Loucy (cell line): ENCODE results near the gene MAN2A1.

Experiments
- H2AFZ ChIP-seq: fragments of 200-600 bp; sonication (generic); 2 replicates; pipeline ENCODE4 v1.6.0; 2016; ENCODE audit warnings: antibody characterized with exemption, mild to moderate bottlenecking, low read length, moderate library complexity
- H3F3A ChIP-seq: fragments of 200-600 bp; 2 replicates; pipeline ENCODE4 v1.6.0; 2016; ENCODE audit warnings: antibody characterized with exemption, low read depth, mild to moderate bottlenecking
- H3K27me3 ChIP-seq: fragments of 200-600 bp; sonication (generic); 2 replicates; pipeline ENCODE4 v1.6.1; 2014; ENCODE audit warnings: low read length, mild to moderate bottlenecking; ENCODE audit not compliant: insufficient read depth, poor library complexity, severe bottlenecking
- H3K36me3 ChIP-seq: fragments of 200-600 bp; sonication (generic); 2 replicates; pipeline ENCODE4 v1.6.1; 2016; ENCODE audit warnings: low read length; ENCODE audit not compliant: insufficient read depth
- H3K4me1 ChIP-seq: fragments of 200-600 bp; sonication (generic); 2 replicates; pipeline ENCODE4 v1.5.1; 2014; ENCODE audit warnings: low read length, mild to moderate bottlenecking; ENCODE audit not compliant: insufficient read depth, poor library complexity, severe bottlenecking
- H3K4me2 ChIP-seq: fragments of 200-600 bp; sonication (generic); 2 replicates; pipeline ENCODE4 v1.6.0; 2014; ENCODE audit warnings: antibody characterized with exemption, low read length, low read depth, mild to moderate bottlenecking; ENCODE audit not compliant: poor library complexity, severe bottlenecking
- H3K4me3 ChIP-seq: fragments of 200-600 bp; sonication (generic); 2 replicates; pipeline ENCODE4 v1.5.1; 2014; ENCODE audit warnings: low read length, mild to moderate bottlenecking, mixed read lengths; ENCODE audit not compliant: poor library complexity, severe bottlenecking
- H3K79me2 ChIP-seq: fragments of 200-600 bp; sonication (generic); 2 replicates; pipeline ENCODE4 v1.6.1; 2014; ENCODE audit warnings: low read length; ENCODE audit not compliant: insufficient read depth
- H3K9ac ChIP-seq: fragments of 200-600 bp; sonication (generic); 2 replicates; pipeline ENCODE4 v1.6.0; 2014; ENCODE audit warnings: mild to moderate bottlenecking, low read depth, low read length, moderate library complexity; ENCODE audit not compliant: poor library complexity, severe bottlenecking
- H3K9me2 ChIP-seq: fragments of 200-600 bp; sonication (generic); replicated peaks from 2 replicates; pipeline ENCODE4 v1.6.1; 2016; ENCODE audit warnings: low read depth, low read length, mixed read lengths
- H3K9me3 ChIP-seq: fragments of 200-600 bp; sonication (generic); 2 replicates; pipeline ENCODE4 v1.6.1; 2014; ENCODE audit warnings: mild to moderate bottlenecking, antibody characterized with exemption, low read length, low read depth; ENCODE audit not compliant: insufficient read depth
- H4K20me1 ChIP-seq: fragments of 200-600 bp; sonication (generic); 2 replicates; pipeline ENCODE4 v1.6.0; 2014; ENCODE audit warnings: antibody characterized with exemption, low read length, mild to moderate bottlenecking; ENCODE audit not compliant: insufficient read depth, poor library complexity, severe bottlenecking
- EZH2phosphoT487 ChIP-seq: fragments of 200-600 bp; IDR thresholded peaks from 2 replicates; pipeline ENCODE4 v1.6.1; 2018; ENCODE audit warnings: antibody characterized with exemption, mild to moderate bottlenecking, moderate library complexity, borderline replicate concordance
- TF ChIP-seq, protein P1 (sequence below): fragments of 200-600 bp; sonication (generic); conservative IDR thresholded peaks from 2 replicates; pipeline ENCODE4 v1.5.1; 2014; ENCODE audit warnings: mild to moderate bottlenecking, antibody characterized with exemption, low read length

The MAN2A1 gene

DNA sequence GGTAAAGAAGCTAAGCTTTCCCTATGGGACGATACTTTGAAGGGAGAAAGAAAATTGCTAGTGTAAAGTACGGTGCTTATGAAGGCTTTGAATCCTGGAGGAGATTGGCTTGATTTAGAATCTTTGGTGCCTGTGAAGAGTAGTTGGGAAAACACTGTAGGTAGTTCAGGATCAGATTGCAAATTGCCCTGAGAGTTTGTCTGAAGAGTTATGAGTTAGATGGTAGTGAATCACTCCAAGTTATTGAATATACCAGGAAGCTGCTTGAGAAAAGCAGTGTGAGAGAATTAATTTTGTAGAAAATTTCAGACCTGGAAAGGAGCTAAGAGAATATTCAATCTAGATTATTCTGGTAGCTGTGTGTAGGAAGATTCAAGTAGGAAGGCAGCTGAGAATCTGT is 11.5 kb downstream of the MAN2A1 start:
- H3F3A ChIP-seq, result no peaks in the 10 kb centered on the region
- H3K4me3 ChIP-seq, result no peak overlapping the region
- no peak overlapping the region for H3K9ac ChIP-seq
- peaks cover 99% of the 10 kb centered on the region for H3K79me2 ChIP-seq
- TF ChIP-seq, protein P1, sequence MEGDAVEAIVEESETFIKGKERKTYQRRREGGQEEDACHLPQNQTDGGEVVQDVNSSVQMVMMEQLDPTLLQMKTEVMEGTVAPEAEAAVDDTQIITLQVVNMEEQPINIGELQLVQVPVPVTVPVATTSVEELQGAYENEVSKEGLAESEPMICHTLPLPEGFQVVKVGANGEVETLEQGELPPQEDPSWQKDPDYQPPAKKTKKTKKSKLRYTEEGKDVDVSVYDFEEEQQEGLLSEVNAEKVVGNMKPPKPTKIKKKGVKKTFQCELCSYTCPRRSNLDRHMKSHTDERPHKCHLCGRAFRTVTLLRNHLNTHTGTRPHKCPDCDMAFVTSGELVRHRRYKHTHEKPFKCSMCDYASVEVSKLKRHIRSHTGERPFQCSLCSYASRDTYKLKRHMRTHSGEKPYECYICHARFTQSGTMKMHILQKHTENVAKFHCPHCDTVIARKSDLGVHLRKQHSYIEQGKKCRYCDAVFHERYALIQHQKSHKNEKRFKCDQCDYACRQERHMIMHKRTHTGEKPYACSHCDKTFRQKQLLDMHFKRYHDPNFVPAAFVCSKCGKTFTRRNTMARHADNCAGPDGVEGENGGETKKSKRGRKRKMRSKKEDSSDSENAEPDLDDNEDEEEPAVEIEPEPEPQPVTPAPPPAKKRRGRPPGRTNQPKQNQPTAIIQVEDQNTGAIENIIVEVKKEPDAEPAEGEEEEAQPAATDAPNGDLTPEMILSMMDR, result no peak
- no peak for TF ChIP-seq EZH2phosphoT487
- H3K36me3 ChIP-seq, result 0 out of 2 replicates have a peak, but pooled peaks cover 9% of the 10 kb centered on the region
- H3K4me1 ChIP-seq, result peaks cover 24% of the 10 kb centered on the region
- peaks cover 25% of the 10 kb centered on the region for H4K20me1 ChIP-seq
- H3K9me2 ChIP-seq, result no peaks in the 10 kb centered on the region
- H3K4me2 ChIP-seq, result no peak overlapping the region
- H3K9me3 ChIP-seq, result no peaks in the 10 kb centered on the region
- no peaks in the 10 kb centered on the region for H3K27me3 ChIP-seq
- no peak overlapping the region for H2AFZ ChIP-seq

DNA sequence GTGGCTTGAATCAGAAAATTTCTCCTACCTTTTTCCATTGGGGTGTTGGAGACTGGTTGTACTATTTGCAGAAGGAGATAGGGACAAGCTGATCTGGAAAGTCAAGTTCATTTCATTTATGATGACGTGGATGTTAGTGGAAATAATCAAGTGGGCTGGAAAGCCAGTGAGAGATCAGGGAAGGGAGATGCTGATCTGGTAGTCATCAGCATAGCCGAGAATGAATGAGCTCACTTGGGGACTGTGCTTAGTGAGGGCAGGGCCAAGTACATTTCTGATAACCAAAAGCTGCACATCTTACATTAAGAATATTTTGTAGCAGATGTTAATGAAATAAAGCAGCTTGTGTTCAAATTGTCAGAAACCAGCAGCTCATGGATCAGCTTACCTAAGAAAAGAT is 12.1 kb downstream of the MAN2A1 start:
- Histone ChIP-seq H3K9me3 (no peaks in the 10 kb centered on the region), H3K9me2 (no peaks in the 10 kb centered on the region), H4K20me1 (peaks cover 24% of the 10 kb centered on the region), H2AFZ (no peak overlapping the region), H3K27me3 (no peaks in the 10 kb centered on the region), H3F3A (no peaks in the 10 kb centered on the region), H3K4me3 (no peak overlapping the region), H3K4me1 (peaks cover 19% of the 10 kb centered on the region), H3K79me2 (peaks cover 99% of the 10 kb centered on the region), H3K36me3 (0 out of 2 replicates have a peak, but pooled peaks cover 10% of the 10 kb centered on the region), H3K9ac (no peak overlapping the region), H3K4me2 (no peak overlapping the region)
- TF ChIP-seq, protein P1, result no peak
- no peak for TF ChIP-seq EZH2phosphoT487

DNA sequence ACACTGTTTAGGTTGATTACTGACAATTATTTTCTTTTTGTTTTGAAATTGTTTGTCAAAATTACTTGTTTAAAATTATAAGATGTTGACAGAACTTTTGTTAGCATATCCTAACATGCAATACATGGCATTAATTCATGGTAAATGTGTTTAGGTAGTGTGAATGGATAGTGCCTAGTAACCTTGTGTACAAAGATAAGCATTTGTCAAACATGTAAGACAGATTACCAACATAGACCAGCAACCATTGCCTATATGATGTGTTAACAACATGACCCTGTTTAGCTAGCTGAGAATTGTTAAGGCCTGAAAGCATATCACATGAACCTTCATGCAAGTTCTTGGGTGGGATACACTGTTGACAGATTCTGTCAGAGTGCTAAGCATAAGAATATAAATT is 13.4 kb downstream of the MAN2A1 start:
- no peaks in the 10 kb centered on the region for H3K9me3 ChIP-seq
- peaks cover 13% of the 10 kb centered on the region for H3K4me1 ChIP-seq
- H3F3A ChIP-seq, result no peaks in the 10 kb centered on the region
- TF ChIP-seq, protein P1, result no peak
- no peak for TF ChIP-seq EZH2phosphoT487
- H3K79me2 ChIP-seq, result peaks cover 99% of the 10 kb centered on the region
- no peaks in the 10 kb centered on the region for H3K9me2 ChIP-seq
- no peak overlapping the region for H2AFZ ChIP-seq
- no peak overlapping the region for H3K4me2 ChIP-seq
- no peaks in the 10 kb centered on the region for H3K27me3 ChIP-seq
- peaks cover 17% of the 10 kb centered on the region for H4K20me1 ChIP-seq
- 0 out of 2 replicates have a peak, but pooled peaks cover 10% of the 10 kb centered on the region for H3K36me3 ChIP-seq
- no peak overlapping the region for H3K4me3 ChIP-seq
- no peak overlapping the region for H3K9ac ChIP-seq
